ENCODE results near the gene KRTAP9-4. TPM values are rescaled to one million over a fixed set of nuclear protein-coding genes. Genes with fewer than 3 reads are reported as not detected.
"Not testable (repeated sequence)": the region's sequence is repeated elsewhere in the genome, so short reads cannot be mapped to it uniquely, and the experiment has no call there.

KRTAP9-4 gene
- total and polyA plus RNA-seq, 2 experiments from 2014 or later, result not detected

DNA sequence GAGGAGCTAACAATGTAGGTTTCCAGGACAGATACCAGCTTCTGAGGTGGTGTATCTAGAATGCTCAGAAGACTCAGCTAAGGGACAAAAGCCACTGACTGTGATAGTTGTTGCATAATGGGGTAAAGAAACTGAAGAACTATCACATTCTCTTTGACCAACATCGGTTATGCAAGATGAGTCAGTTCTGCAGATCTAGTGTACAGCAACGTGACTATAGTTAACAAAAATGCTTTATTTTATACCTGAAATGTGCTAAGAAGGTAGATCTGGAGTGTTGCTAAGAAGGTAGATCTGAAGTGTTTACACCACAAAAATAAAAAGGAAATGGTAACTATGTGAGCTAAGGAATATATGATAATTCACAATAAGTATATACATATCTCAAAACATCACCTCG lies 18.2 kb downstream of the KRTAP9-4 start:
- Histone ChIP-seq H3K79me2 (no peaks in the 10 kb centered on the region), H3K27me3 (peaks cover 8% of the 10 kb centered on the region), H3K4me3 (no peak overlapping the region), H3K4me1 (ENCODE audit: insufficient read depth) (no peaks in the 10 kb centered on the region), H2AFZ (no peak overlapping the region), H3K27ac (no peak overlapping the region), H3K36me3 (replicated peaks; ENCODE audit: insufficient read depth, low read depth) (no peaks in the 10 kb centered on the region), H3K9me2 (replicated peaks; ENCODE audit: insufficient read depth) (no peaks in the 10 kb centered on the region), H3K9me3 (ENCODE audit: low read depth) (no peaks in the 10 kb centered on the region), H4K20me1 (ENCODE audit: insufficient read depth, poor library complexity, severe bottlenecking) (no peaks in the 10 kb centered on the region), H3K4me2 (no peak overlapping the region)
- no peak for TF ChIP-seq EZH2 (IDR thresholded peaks at IDR 0.05; ENCODE audit: borderline replicate concordance)
- no CpG with 5 or more reads among the region's 3 CpGs for WGBS (ENCODE audit: low lambda C conversion rate, missing lambda C conversion rate)
- DNase-seq (ENCODE audit: low spot score), result no peak

GRCh38 chr17:41271323-41271722 lies 21.8 kb downstream of the KRTAP9-4 start:
- no CpG with 5 or more reads among the region's 1 CpG for WGBS (ENCODE audit: low lambda C conversion rate, missing lambda C conversion rate)
- H3K9me3 ChIP-seq (ENCODE audit: low read depth); H3K9me2 ChIP-seq (replicated peaks; ENCODE audit: insufficient read depth): not testable (repeated sequence)

DNA sequence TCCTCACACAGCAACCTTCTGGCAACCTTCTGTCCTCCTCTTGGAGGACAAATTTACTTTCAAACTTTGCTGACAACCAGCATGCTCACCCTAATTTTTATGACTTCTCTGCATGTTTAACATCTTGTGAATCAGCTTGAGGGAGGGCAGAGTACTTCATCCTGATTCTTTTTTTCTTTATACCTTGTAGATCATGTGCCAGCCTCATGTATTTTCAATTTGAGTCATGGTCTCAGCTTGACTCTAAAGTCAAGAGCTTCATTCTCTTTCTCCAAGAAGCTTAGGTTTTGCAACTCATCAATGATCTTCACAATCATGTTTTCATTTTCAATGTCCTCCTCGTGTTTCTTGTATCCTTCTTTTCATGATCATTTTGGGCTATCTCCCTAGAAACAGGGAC lies 22.4 kb downstream of the KRTAP9-4 start:
- Histone ChIP-seq H3K36me3 (replicated peaks; ENCODE audit: insufficient read depth, low read depth) (no peaks in the 10 kb centered on the region), H3K4me1 (ENCODE audit: insufficient read depth) (no peaks in the 10 kb centered on the region), H4K20me1 (ENCODE audit: insufficient read depth, poor library complexity, severe bottlenecking) (no peaks in the 10 kb centered on the region), H3K27ac (no peak overlapping the region), H2AFZ (no peak overlapping the region), H3K9me2 (replicated peaks; ENCODE audit: insufficient read depth) (no peaks in the 10 kb centered on the region), H3K27me3 (peaks cover 5% of the 10 kb centered on the region), H3K4me2 (no peak overlapping the region), H3K9me3 (ENCODE audit: low read depth) (no peaks in the 10 kb centered on the region), H3K79me2 (no peaks in the 10 kb centered on the region), H3K4me3 (no peak overlapping the region)
- DNase-seq (ENCODE audit: low spot score), result no peak
- TF ChIP-seq, protein P1, sequence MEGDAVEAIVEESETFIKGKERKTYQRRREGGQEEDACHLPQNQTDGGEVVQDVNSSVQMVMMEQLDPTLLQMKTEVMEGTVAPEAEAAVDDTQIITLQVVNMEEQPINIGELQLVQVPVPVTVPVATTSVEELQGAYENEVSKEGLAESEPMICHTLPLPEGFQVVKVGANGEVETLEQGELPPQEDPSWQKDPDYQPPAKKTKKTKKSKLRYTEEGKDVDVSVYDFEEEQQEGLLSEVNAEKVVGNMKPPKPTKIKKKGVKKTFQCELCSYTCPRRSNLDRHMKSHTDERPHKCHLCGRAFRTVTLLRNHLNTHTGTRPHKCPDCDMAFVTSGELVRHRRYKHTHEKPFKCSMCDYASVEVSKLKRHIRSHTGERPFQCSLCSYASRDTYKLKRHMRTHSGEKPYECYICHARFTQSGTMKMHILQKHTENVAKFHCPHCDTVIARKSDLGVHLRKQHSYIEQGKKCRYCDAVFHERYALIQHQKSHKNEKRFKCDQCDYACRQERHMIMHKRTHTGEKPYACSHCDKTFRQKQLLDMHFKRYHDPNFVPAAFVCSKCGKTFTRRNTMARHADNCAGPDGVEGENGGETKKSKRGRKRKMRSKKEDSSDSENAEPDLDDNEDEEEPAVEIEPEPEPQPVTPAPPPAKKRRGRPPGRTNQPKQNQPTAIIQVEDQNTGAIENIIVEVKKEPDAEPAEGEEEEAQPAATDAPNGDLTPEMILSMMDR (IDR thresholded peaks at IDR 0.05; ENCODE audit: poor library complexity), result no peak
- TF ChIP-seq EZH2 (IDR thresholded peaks at IDR 0.05; ENCODE audit: borderline replicate concordance) (no peak), EZH2phosphoT487 (IDR thresholded peaks at IDR 0.05; ENCODE audit: low read depth, severe bottlenecking, unreplicated experiment) (no peak)
- WGBS (ENCODE audit: low lambda C conversion rate, missing lambda C conversion rate), result no CpG with 5 or more reads among the region's 1 CpG

More at GRCh38 chr17:41271323-41271722, 21.8 kb downstream of the KRTAP9-4 start:
- not testable (repeated sequence) for H3K4me1 ChIP-seq (ENCODE audit: insufficient read depth); H3K79me2 ChIP-seq; H3K36me3 ChIP-seq (replicated peaks; ENCODE audit: insufficient read depth, low read depth); H3K27ac ChIP-seq; H3K27me3 ChIP-seq; H3K4me2 ChIP-seq; H3K4me3 ChIP-seq; H2AFZ ChIP-seq; DNase-seq (ENCODE audit: low spot score); H4K20me1 ChIP-seq (ENCODE audit: insufficient read depth, poor library complexity, severe bottlenecking)

DNA sequence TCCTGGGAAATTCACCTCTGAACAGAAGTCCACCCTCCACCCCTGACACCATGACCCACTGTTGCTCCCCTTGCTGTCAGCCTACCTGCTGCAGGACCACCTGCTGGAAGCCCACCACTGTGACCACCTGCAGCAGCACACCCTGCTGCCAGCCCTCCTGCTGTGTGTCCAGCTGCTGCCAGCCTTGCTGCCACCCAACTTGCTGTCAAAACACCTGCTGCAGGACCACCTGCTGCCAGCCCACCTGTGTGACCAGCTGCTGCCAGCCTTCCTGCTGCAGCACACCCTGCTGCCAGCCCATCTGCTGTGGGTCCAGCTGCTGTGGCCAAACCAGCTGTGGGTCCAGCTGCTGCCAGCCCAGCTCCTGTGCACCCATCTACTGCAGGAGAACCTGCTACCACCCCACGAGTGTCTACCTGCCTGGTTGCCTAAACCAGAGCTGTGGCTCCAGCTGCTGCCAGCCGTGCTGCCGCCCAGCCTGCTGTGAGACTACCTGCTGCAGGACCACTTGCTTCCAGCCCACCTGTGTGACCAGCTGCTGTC lies 26.2 kb downstream of the KRTAP9-4 start, which contains the start of gene KRTAP9-7:
TSS of gene KRTAP9-7 (plus strand) at position 51 of the 543 bp plus-strand sequence. CDS start at position 51, 0 bp downstream.
- not testable (repeated sequence) for H3K27me3 ChIP-seq; H3K36me3 ChIP-seq (replicated peaks; ENCODE audit: insufficient read depth, low read depth)
- WGBS (ENCODE audit: low lambda C conversion rate, missing lambda C conversion rate), result 87% methylated on average over 3 of the region's 3 CpGs

GRCh38 chr17:41278176-41278955 lies 28.9 kb downstream of the KRTAP9-4 start:
- 89% methylated on average over 3 of the region's 3 CpGs for WGBS (ENCODE audit: low lambda C conversion rate, missing lambda C conversion rate)
- DNase-seq (ENCODE audit: low spot score), result peak; percentile 1
- H3K27ac ChIP-seq, result no peak overlapping the region
- no peaks in the 10 kb centered on the region for H3K9me2 ChIP-seq (replicated peaks; ENCODE audit: insufficient read depth)
- no peaks in the 10 kb centered on the region for H3K79me2 ChIP-seq
- H3K9me3 ChIP-seq (ENCODE audit: low read depth), result no peaks in the 10 kb centered on the region
- H3K27me3 ChIP-seq, result peaks cover 7% of the 10 kb centered on the region
- no peak overlapping the region for H3K4me3 ChIP-seq
- H2AFZ ChIP-seq, result no peak overlapping the region
- no peaks in the 10 kb centered on the region for H4K20me1 ChIP-seq (ENCODE audit: insufficient read depth, poor library complexity, severe bottlenecking)
- H3K36me3 ChIP-seq (replicated peaks; ENCODE audit: insufficient read depth, low read depth), result no peaks in the 10 kb centered on the region
- TF ChIP-seq EZH2 (IDR thresholded peaks at IDR 0.05; ENCODE audit: borderline replicate concordance) (no peak), EZH2phosphoT487 (IDR thresholded peaks at IDR 0.05; ENCODE audit: low read depth, severe bottlenecking, unreplicated experiment) (no peak)
- TF ChIP-seq, protein P1 (IDR thresholded peaks at IDR 0.05; ENCODE audit: poor library complexity), result no peak
- no peak overlapping the region for H3K4me2 ChIP-seq
- H3K4me1 ChIP-seq (ENCODE audit: insufficient read depth), result no peaks in the 10 kb centered on the region

More for the DNA sequence above, 26.2 kb downstream of the KRTAP9-4 start, which contains the start of gene KRTAP9-7:
- H3K9me2 ChIP-seq (replicated peaks; ENCODE audit: insufficient read depth); H2AFZ ChIP-seq; H3K4me3 ChIP-seq; H3K27ac ChIP-seq; H3K9me3 ChIP-seq (ENCODE audit: low read depth); H3K4me1 ChIP-seq (ENCODE audit: insufficient read depth); H3K4me2 ChIP-seq; H3K79me2 ChIP-seq; H4K20me1 ChIP-seq (ENCODE audit: insufficient read depth, poor library complexity, severe bottlenecking): not testable (repeated sequence)
- peak; percentile 1 for DNase-seq (ENCODE audit: low spot score)
